Osteoblast (primary cell): Measurements from ENCODE around the gene CYSTM1. TPM values are rescaled to one million over a fixed set of nuclear protein-coding genes. Genes with fewer than 3 reads are reported as not detected.
A peak's percentile ranks its signal among the peaks of the same experiment; 100 is the strongest.
"Not testable (repeated sequence)": the region's sequence is repeated elsewhere in the genome, so short reads cannot be mapped to it uniquely, and the experiment has no call there.

Experiments
- DNase-seq: peaks from one replicate; pipeline ENCODE4 v3.0.0; 2011; ENCODE audit warnings: low spot score, mixed read lengths; ENCODE audit not compliant: insufficient read length; ENCODE audit errors: missing footprints
- H2AFZ ChIP-seq: 2 replicates; pipeline ENCODE4 v1.6.0; 2011; ENCODE audit warnings: mild to moderate bottlenecking, low read length
- H3K27ac ChIP-seq: 2 replicates; pipeline ENCODE4 v1.5.1; 2011; ENCODE audit warnings: mild to moderate bottlenecking, low read depth, low read length, moderate library complexity
- H3K27me3 ChIP-seq: 2 replicates; pipeline ENCODE4 v1.6.0; 2012; ENCODE audit warnings: mild to moderate bottlenecking, control low read depth, inconsistent platforms, low read length, moderate library complexity; ENCODE audit not compliant: insufficient read depth
- H3K36me3 ChIP-seq: 2 replicates; pipeline ENCODE4 v1.5.1; 2011; ENCODE audit warnings: mild to moderate bottlenecking, low read length, control low read depth, moderate library complexity; ENCODE audit not compliant: insufficient read depth
- H3K4me1 ChIP-seq: 2 replicates; pipeline ENCODE4 v1.5.1; 2011; ENCODE audit warnings: mild to moderate bottlenecking, low read length, control low read depth, moderate library complexity; ENCODE audit not compliant: insufficient read depth
- H3K4me2 ChIP-seq: 2 replicates; pipeline ENCODE4 v1.6.0; 2011; ENCODE audit warnings: mild to moderate bottlenecking, low read length; ENCODE audit not compliant: insufficient read depth
- H3K4me3 ChIP-seq: fragments of 200-600 bp; sonication (generic); 3 replicates; pipeline ENCODE4 v1.5.1; 2012; ENCODE audit warnings: mild to moderate bottlenecking, low read length, inconsistent platforms; ENCODE audit not compliant: insufficient read depth
- H3K79me2 ChIP-seq: 2 replicates; pipeline ENCODE4 v1.6.0; 2012; ENCODE audit warnings: mild to moderate bottlenecking, low read length, control low read depth, inconsistent platforms; ENCODE audit not compliant: insufficient read depth
- H3K9me3 ChIP-seq: 2 replicates; pipeline ENCODE4 v1.5.1; 2011; ENCODE audit warnings: low read depth, low read length, control low read depth
- H4K20me1 ChIP-seq: 2 replicates; pipeline ENCODE4 v1.6.0; 2012; ENCODE audit warnings: mild to moderate bottlenecking, low read length, control low read depth; ENCODE audit not compliant: insufficient read depth
- CTCF ChIP-seq: IDR thresholded peaks from 2 replicates; pipeline ENCODE4 v1.5.1; 2011; ENCODE audit warnings: mild to moderate bottlenecking, low read depth, low read length, moderate library complexity; ENCODE audit errors: extremely low read depth
- total RNA-seq: library from RNA; depleted of rRNA; stranded (reverse); fragments of >200 nt; gene quantifications from 2 replicates; pipeline ENCODE4 v1.2.3, GENCODE V29; 2012

The CYSTM1 gene
- total RNA-seq, 1 donor = 27.9 TPM

DNA sequence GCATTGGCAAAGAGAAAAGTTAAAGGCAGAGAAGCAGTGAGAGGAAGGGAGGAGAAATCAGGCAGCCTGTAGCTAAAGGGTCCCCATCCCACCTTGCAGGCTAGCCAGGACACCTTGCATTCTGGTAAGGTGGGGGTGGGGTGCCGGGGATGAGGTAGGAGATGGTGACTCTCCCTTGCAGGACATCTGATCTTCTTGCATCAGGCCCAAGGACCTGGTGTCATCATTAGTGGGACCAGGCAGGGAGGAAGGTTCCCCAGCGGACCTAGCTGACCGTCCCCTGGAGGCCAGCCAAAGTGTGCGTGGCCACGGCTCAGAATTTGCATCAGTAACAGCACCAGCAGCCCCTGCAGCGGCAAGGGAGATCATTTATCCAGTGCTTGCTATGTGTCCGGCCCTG, 21.7 kb upstream of the CYSTM1 start:
- Histone ChIP-seq H3K79me2 (peaks cover 7% of the 10 kb centered on the region), H3K36me3 (no peaks in the 10 kb centered on the region), H3K27ac (no peak overlapping the region), H3K27me3 (no peaks in the 10 kb centered on the region), H2AFZ (no peak overlapping the region), H3K4me3 (no peak overlapping the region), H3K4me2 (no peak overlapping the region), H3K4me1 (peaks cover 4% of the 10 kb centered on the region), H4K20me1 (peaks cover 57% of the 10 kb centered on the region), H3K9me3 (no peaks in the 10 kb centered on the region)
- no peak for TF ChIP-seq CTCF
- no peak for DNase-seq

GRCh38 chr5:140153905-140154304, 21.1 kb upstream of the CYSTM1 start:
- Histone ChIP-seq H3K27ac (no peak overlapping the region), H3K36me3 (no peaks in the 10 kb centered on the region), H4K20me1 (peaks cover 51% of the 10 kb centered on the region), H3K4me1 (peaks cover 4% of the 10 kb centered on the region), H3K4me2 (no peak overlapping the region), H3K4me3 (no peak overlapping the region), H3K9me3 (no peaks in the 10 kb centered on the region), H3K27me3 (no peaks in the 10 kb centered on the region), H2AFZ (no peak overlapping the region), H3K79me2 (peaks cover 7% of the 10 kb centered on the region)
- TF ChIP-seq CTCF = no peak
- no peak for DNase-seq

GRCh38 chr5:140154710-140155381, 20.1 kb upstream of the CYSTM1 start:
- H3K4me3 ChIP-seq, DNase-seq, H3K27me3 ChIP-seq, H3K79me2 ChIP-seq, H3K9me3 ChIP-seq, H2AFZ ChIP-seq, H3K36me3 ChIP-seq, H3K4me1 ChIP-seq, H3K27ac ChIP-seq, H3K4me2 ChIP-seq: not testable (repeated sequence)
- H4K20me1 ChIP-seq = peaks cover 44% of the 10 kb centered on the region

GRCh38 chr5:140157032-140157781, 17.8 kb upstream of the CYSTM1 start:
- no peaks in the 10 kb centered on the region for H3K36me3 ChIP-seq
- H3K4me1 ChIP-seq = peaks cover 4% of the 10 kb centered on the region
- H3K27me3 ChIP-seq = no peaks in the 10 kb centered on the region
- H4K20me1 ChIP-seq = peaks cover 22% of the 10 kb centered on the region
- no peaks in the 10 kb centered on the region for H3K79me2 ChIP-seq
- peak; percentile 98 for DNase-seq
- H3K4me3 ChIP-seq = peak overlapping the region; percentile 70
- no peak overlapping the region for H3K27ac ChIP-seq
- TF ChIP-seq CTCF = peak; percentile 82
- no peaks in the 10 kb centered on the region for H3K9me3 ChIP-seq
- peak overlapping the region; percentile 69 for H3K4me2 ChIP-seq
- peak overlapping the region; percentile 33 for H2AFZ ChIP-seq
